Inflammatory macrophage (primary cell): ENCODE measurements around the gene U2SURP.
"Not testable (repeated sequence)": the region's sequence is repeated elsewhere in the genome, so short reads cannot be mapped to it uniquely, and the experiment has no call there.

ENCODE experiments used
- DNase-seq, 2 donors: peaks; one replicate each; pipeline ENCODE4 v3.0.0-alpha.2; 2020 to 2022

Gene U2SURP

GRCh38 chr3:142976621-142977398 lies 24.6 kb upstream of the U2SURP start:
- peak; percentile 73 to 87 for DNase-seq

- no peak for DNase-seq
Observed at GRCh38 chr3:142977399-142977728, 24.0 kb upstream of the U2SURP start.

DNA sequence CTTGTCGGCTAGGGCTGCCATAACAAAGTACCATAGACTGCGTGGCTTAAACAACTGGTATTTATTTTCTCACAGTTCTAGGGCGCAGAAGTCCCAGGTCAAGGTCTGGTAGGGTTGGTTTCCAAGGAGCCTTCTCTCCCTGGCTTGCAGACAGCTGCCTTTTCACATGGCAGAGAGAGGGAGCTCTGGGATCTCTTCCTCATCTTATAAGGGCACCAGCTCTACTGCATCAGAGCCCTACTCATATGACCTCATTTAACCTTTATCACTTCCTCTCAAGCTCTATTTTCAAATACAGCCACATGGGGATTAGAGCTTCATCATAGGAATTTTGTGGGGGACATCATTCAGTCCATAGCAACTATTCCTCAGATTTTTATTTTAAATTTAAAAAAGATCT lies 20.3 kb upstream of the U2SURP start:
- DNase-seq: peak; percentile 51 to 68

- no peak for DNase-seq
Observed at GRCh38 chr3:142982038-142982773, 19.2 kb upstream of the U2SURP start.

GRCh38 chr3:142983318-142983717 lies 18.1 kb upstream of the U2SURP start:
- DNase-seq: no peak

DNA sequence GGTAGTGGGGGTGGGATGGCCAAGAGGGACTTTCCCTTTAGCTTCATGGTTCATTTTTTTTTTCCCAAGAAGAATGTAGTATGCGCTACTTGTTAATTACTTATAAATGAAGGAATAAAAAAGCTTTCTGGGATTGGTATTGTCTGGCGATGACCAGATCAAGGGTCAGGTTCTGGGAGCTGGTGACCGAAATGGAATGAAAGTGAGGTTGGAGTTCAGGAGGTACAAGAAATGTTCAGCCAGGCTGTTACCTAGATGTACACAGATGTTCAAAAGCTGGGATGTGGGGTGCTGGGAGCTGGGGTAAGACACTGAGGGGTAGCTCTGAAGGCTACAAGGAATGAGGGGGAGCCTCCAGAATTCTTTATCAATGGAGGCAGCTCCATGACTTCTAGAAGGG lies 17.1 kb upstream of the U2SURP start:
- no peak for DNase-seq

DNA sequence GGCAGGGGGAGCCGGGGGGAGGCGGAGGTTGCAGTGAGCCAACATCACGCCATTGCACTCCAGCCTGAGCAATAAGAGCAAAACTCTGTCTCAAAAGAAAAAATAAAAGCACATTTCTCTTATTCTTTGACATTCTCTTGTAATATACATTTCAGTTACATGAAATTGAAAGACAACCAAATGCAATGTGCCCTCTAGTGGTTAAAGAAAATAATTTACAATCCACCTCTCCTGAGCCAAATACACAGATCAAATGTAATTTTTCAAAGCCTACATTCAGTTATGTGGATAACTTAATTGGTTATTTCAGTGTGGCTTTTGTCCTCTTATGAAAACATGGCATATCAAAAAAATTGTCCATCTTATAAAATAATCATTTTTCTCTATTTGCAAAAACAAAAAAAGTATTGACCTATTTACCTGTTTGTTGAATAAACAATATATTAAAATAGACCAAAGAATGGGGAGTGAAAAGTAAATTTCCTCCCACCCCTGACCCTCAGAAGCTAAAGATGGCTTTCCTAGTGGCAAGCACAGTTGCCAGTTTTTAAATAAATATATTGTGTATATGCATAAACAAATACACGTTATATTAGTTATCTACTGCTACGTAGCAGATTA lies 14.2 kb upstream of the U2SURP start:
- peak; percentile 11 to 58 for DNase-seq

- DNase-seq: peak in 1 of 2 donors; percentile 65
Observed at GRCh38 chr3:142987707-142988106, 13.7 kb upstream of the U2SURP start.

GRCh38 chr3:142988221-142988620 lies 13.1 kb upstream of the U2SURP start:
- DNase-seq: not testable (repeated sequence)

DNA sequence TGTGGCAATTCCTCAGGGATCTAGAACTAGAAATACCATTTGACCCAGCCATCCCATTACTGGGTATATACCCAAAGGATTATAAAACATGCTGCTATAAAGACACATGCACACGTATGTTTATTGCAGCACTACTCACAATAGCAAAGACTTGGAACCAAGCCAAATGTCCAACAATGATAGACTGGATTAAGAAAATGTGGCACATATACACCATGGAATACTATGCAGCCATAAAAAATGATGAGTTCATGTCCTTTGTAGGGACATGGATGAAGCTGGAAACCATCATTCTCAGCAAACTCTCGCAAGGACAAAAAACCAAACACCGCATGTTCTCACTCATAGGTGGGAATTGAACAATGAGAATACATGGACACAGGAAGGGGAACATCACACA lies 12.5 kb upstream of the U2SURP start:
- not testable (repeated sequence) for DNase-seq

DNA sequence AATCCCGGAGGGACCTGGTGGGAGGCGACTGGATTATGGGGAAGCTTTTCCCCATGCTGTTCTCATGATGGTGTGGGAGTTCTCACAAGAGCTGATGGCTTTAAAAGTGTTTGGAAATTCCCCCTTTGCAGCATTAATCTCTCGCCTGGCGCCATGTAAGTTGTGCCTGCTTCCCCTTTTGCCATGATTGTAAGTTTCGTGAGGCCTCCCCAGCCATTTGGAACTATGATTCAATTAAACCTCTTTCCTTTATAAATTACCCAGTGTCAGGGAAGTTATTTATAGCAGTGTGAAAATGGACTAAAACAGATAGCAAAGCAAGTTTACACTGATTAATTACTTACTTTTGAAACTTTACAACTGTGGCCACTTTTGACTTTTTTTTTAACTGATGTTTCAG lies 10.6 kb upstream of the U2SURP start:
- peak; percentile 29 to 58 for DNase-seq

- DNase-seq: no peak
Observed at GRCh38 chr3:142992323-142992722, 9.0 kb upstream of the U2SURP start.

GRCh38 chr3:142993958-142994442 lies 7.4 kb upstream of the U2SURP start:
- DNase-seq: peak; percentile 89

DNA sequence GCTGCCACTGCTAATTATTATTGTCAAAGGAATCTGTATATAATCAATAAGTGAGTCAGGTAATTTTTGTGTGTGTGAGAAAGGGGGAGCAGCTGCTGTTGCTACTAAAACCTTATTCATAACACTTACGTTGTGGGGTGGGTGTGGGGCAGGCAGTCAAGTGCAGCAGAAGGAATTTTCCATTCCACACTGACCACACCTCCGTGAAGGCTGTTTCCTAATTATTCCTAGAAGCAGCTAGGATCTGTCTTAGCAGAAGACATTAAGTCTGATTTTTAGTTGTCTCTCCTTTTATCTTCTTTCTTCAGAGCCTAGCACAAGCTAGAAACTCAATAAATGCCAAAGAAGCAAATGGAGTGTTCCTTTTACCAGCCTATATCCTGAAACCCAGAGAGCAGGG lies 4.0 kb upstream of the U2SURP start:
- no peak for DNase-seq

DNA sequence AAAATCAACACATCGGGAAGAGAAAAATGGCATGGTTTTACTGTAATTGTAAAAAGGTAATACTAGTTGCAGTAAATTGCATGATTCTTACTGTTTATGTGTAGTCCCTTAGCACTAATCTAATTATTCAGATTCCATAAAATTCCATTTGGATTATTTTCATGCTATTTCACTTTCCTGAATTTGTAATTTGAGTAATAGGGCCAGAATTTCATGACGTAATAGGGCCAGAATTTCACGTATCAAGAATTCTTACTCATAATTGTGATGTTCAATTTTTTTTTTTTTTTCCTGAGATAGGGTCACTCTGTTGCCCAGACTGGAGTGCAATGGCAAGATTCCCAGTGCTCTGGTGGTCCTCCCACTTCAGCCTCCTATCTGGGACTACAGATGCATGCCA lies 2.9 kb upstream of the U2SURP start:
- DNase-seq: no peak

- DNase-seq: no peak
Observed at GRCh38 chr3:142999881-143000280, 1.5 kb upstream of the U2SURP start.

GRCh38 chr3:143000528-143000927 lies 842 bp upstream of the U2SURP start:
- no peak for DNase-seq

- no peak for DNase-seq
Observed at GRCh38 chr3:143001034-143001368, 369 bp upstream of the U2SURP start.

DNA sequence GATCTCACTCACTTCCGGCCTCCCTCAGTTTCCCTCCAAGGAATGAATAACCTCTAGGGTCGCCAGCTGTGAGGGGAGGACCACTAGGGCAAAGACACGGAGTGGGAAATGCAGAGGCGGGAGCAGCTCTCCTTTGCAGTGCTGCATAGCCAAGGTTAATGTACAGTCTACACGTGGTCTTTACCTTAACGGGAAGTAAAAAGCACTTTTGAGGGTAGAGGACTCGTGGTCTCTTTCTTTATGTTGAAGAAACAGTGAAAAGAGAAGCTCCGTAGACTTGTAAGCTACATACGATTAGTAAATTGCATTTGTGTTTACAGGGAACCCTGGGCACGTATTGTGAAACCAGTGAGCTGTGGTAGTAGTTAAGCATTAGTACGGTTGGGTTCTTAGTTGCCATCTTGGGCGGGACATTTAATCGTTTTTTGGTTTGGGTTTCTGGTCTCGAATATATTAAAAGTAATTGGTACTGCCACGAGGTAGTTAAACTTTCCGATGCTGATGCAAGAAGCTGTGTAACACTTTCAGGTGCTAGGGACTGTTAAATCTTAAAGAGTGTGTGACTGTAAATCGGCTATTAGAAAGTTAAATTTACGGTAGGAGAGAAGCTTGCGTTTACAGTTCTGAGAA lies 828 bp downstream of the U2SURP start:
- peak; percentile 69 to 72 for DNase-seq

DNA sequence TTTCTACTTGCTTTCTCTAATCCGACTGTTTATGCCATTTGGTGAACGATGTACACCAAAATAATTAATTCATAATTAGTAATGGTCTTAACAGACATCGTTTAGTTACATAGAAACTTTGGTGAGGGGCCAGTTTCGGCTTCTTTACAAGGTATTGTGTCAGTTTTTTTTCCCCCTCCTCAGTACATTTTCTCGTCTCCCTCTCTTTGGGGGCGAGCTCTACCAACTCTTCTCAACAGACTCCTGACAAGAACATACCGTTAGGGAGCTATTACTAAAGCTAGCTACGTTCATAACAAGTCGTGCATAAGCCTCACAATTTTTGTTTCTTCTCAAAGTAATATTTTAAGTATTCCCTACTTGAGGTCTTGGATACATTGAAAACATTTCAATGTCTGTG lies 1.4 kb downstream of the U2SURP start:
- DNase-seq: no peak

- DNase-seq: no peak
Observed at GRCh38 chr3:143004823-143005222, 3.5 kb downstream of the U2SURP start.

- DNase-seq: no peak
Observed at GRCh38 chr3:143010024-143010423, 8.7 kb downstream of the U2SURP start.

DNA sequence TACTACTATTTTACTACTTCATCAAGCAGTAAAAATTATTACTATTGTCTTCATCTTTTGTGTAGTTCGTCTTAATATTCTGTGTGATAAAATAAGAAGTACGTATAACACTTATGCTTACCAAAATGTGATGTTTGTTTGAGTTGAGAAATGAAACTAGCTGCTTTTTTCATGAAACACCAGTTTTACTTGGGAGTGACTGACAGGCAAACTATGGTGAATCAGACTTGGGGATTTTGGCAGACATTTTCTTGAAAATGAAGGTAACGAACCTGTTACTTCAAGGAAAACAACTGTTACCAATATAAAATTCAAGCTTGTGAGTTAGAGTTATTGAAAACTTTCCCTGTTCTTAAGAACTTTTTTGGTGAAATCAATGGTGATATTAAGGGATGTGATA lies 10.3 kb downstream of the U2SURP start:
- no peak for DNase-seq
